H1 (cell line): Measurements from ENCODE around the gene GRIN2C. TPM values are rescaled to one million over a fixed set of nuclear protein-coding genes. Genes with fewer than 3 reads are reported as not detected.

ENCODE experiments used
- CTCF ChIA-PET: fragments of 300-600 bp; sonication (Branson Sonifier 250); formaldehyde crosslinking; loops from one replicate; lab custom pipeline; 2021; ENCODE audit not compliant: partially characterized antibody; lab: Charles Lee
- POLR2A ChIA-PET: fragments of 300-600 bp; sonication (Branson Sonifier 250); formaldehyde crosslinking; loops from one replicate; lab custom pipeline; 2021; ENCODE audit warnings: inconsistent platforms; ENCODE audit not compliant: partially characterized antibody; lab: Charles Lee
- DNase-seq, 2 experiments: peaks; one replicate each; pipeline versions ENCODE4 v3.0.0 to v3.0.0-alpha.2; 2010 to 2022; ENCODE audit warnings: low spot score in 2 of 2, low read depth in 1 of 2, mixed read lengths in 1 of 2
- FAIRE-seq: peaks from 2 replicates; lab custom pipeline; 2011; peaks lifted over from hg19 to GRCh38; lab: Jason Lieb, UNC
- H2AFZ ChIP-seq: 2 replicates; pipeline ENCODE4 v1.8.1; 2012; ENCODE audit warnings: low read length, inconsistent platforms
- H2AK5ac ChIP-seq: 2 replicates; pipeline ENCODE4 v1.6.1; 2013; ENCODE audit warnings: low read depth, low read length
- H2BK120ac ChIP-seq: replicated peaks from 2 replicates; pipeline ENCODE3; 2013; ENCODE audit warnings: low read depth, low read length, inconsistent platforms
- H2BK12ac ChIP-seq: 2 replicates; pipeline ENCODE4 v1.6.1; 2013; ENCODE audit warnings: low read depth, low read length
- H2BK15ac ChIP-seq: 2 replicates; pipeline ENCODE4 v1.6.1; 2013; ENCODE audit warnings: low read length
- H2BK20ac ChIP-seq: 2 replicates; pipeline ENCODE4 v1.6.1; 2013; ENCODE audit warnings: low read length
- H2BK5ac ChIP-seq: 2 replicates; pipeline ENCODE4 v1.6.1; 2013; ENCODE audit warnings: low read depth, low read length
- H3K14ac ChIP-seq: 2 replicates; pipeline ENCODE4 v1.6.1; 2013; ENCODE audit warnings: inconsistent platforms; ENCODE audit not compliant: insufficient read length
- H3K18ac ChIP-seq: 2 replicates; pipeline ENCODE4 v1.6.1; 2013; ENCODE audit warnings: low read length; ENCODE audit errors: extremely low read depth
- H3K23ac ChIP-seq: 2 replicates; pipeline ENCODE4 v1.6.1; 2013; ENCODE audit warnings: inconsistent platforms; ENCODE audit not compliant: insufficient read length
- H3K23me2 ChIP-seq: 2 replicates; pipeline ENCODE4 v1.6.1; 2013; ENCODE audit warnings: low read depth, low read length
- H3K27ac ChIP-seq: 2 replicates; pipeline ENCODE4 v1.6.1; 2011; ENCODE audit warnings: low read depth, low read length, inconsistent platforms
- H3K27me3 ChIP-seq, 4 experiments: replicated peaks in 1 of 4; 1 replicate in 1 of 4; 2 replicates in 3 of 4; pipeline versions ENCODE4 v1.6.1 to v1.8.1; 2011 to 2013; ENCODE audit warnings: low read length in 3 of 4, mild to moderate bottlenecking in 3 of 4, inconsistent platforms in 2 of 4, mixed read lengths in 2 of 4, moderate library complexity in 1 of 4; ENCODE audit not compliant: control insufficient read depth in 3 of 4, insufficient read depth in 3 of 4; ENCODE audit errors: extremely low read depth in 1 of 4
- H3K36me3 ChIP-seq, 4 experiments: 2 replicates each; pipeline versions ENCODE4 v1.6.1 to v1.8.1; 2011 to 2013; ENCODE audit warnings: mild to moderate bottlenecking in 4 of 4, low read length in 3 of 4, moderate library complexity in 2 of 4, control low read depth in 1 of 4, inconsistent platforms in 1 of 4; ENCODE audit not compliant: insufficient read depth in 4 of 4, control insufficient read depth in 2 of 4
- H3K4ac ChIP-seq: replicated peaks from 2 replicates; pipeline ENCODE3; 2013; ENCODE audit warnings: low read length, low read depth, mixed read lengths, inconsistent platforms; ENCODE audit not compliant: insufficient read length
- H3K4me1 ChIP-seq, 4 experiments: replicated peaks in 1 of 4; 1 replicate in 1 of 4; 2 replicates in 3 of 4; pipeline versions ENCODE4 v1.6.1 to v1.8.1; 2011 to 2013; ENCODE audit warnings: low read length in 3 of 4, inconsistent platforms in 2 of 4, mixed read lengths in 1 of 4; ENCODE audit not compliant: insufficient read depth in 4 of 4, control insufficient read depth in 3 of 4
- H3K4me2 ChIP-seq, 2 experiments: 2 replicates each; pipeline versions ENCODE4 v1.6.1 to v1.8.1; 2011 to 2013; ENCODE audit warnings: low read depth in 2 of 2, low read length in 2 of 2, control low read depth in 1 of 2, inconsistent platforms in 1 of 2, mild to moderate bottlenecking in 1 of 2; ENCODE audit not compliant: insufficient read depth in 1 of 2
- H3K4me3 ChIP-seq, 4 experiments: fragments of 200-600, 300-600 bp in 1 of 4; sonication (generic), shearing (Covaris generic), sonication (Bioruptor Twin) in 1 of 4; 2 replicates each; pipeline versions ENCODE4 v1.5.1 to v1.8.1; 2011 to 2016; ENCODE audit warnings: low read length in 4 of 4, low read depth in 3 of 4, control low read depth in 2 of 4, inconsistent platforms in 2 of 4, mild to moderate bottlenecking in 2 of 4, mixed read lengths in 1 of 4, moderate library complexity in 1 of 4; ENCODE audit not compliant: insufficient read depth in 2 of 4; ENCODE audit errors: extremely low read depth in 1 of 4
- H3K56ac ChIP-seq: replicated peaks from 2 replicates; pipeline ENCODE3; 2013; ENCODE audit warnings: low read depth, mild to moderate bottlenecking, mixed read lengths, low read length, inconsistent platforms; ENCODE audit not compliant: insufficient read length
- H3K79me1 ChIP-seq: 2 replicates; pipeline ENCODE4 v1.6.1; 2013; ENCODE audit warnings: low read depth, low read length, control low read depth
- H3K79me2 ChIP-seq, 2 experiments: 2 replicates each; pipeline versions ENCODE4 v1.6.1 to v1.8.1; 2012 to 2013; ENCODE audit warnings: low read length in 2 of 2, mild to moderate bottlenecking in 2 of 2, inconsistent platforms in 1 of 2; ENCODE audit not compliant: insufficient read depth in 2 of 2, control insufficient read depth in 1 of 2
- H3K9ac ChIP-seq, 4 experiments: replicated peaks in 1 of 4; 1 replicate in 1 of 4; 2 replicates in 3 of 4; pipeline versions ENCODE4 v1.6.1 to v1.8.1; 2011 to 2013; ENCODE audit warnings: low read depth in 3 of 4, low read length in 3 of 4, control low read depth in 2 of 4, mild to moderate bottlenecking in 2 of 4, moderate library complexity in 2 of 4, inconsistent platforms in 1 of 4; ENCODE audit errors: extremely low read depth in 1 of 4
- H3K9me3 ChIP-seq, 2 experiments: 2 replicates each; pipeline versions ENCODE4 v1.6.1 to v1.8.1; 2012 to 2013; ENCODE audit warnings: mild to moderate bottlenecking in 2 of 2, moderate library complexity in 2 of 2, control low read depth in 1 of 2, inconsistent platforms in 1 of 2, low read depth in 1 of 2, low read length in 1 of 2, mixed read lengths in 1 of 2; ENCODE audit not compliant: insufficient read depth in 2 of 2
- H4K20me1 ChIP-seq, 2 experiments: replicated peaks in 1 of 2; 2 replicates each; pipeline versions ENCODE3 to v1.8.1; 2011 to 2013; ENCODE audit warnings: inconsistent platforms in 2 of 2, low read length in 2 of 2, mild to moderate bottlenecking in 1 of 2; ENCODE audit not compliant: insufficient read depth in 2 of 2, control insufficient read depth in 1 of 2
- H4K5ac ChIP-seq: 2 replicates; pipeline ENCODE4 v1.6.1; 2013; ENCODE audit warnings: low read length, low read depth, mixed read lengths, inconsistent platforms; ENCODE audit not compliant: insufficient read length
- H4K8ac ChIP-seq: 2 replicates; pipeline ENCODE4 v1.8.0; 2013; ENCODE audit warnings: mild to moderate bottlenecking, moderate library complexity, low read length, inconsistent platforms; ENCODE audit not compliant: insufficient read depth; ENCODE audit errors: extremely low read depth
- H4K91ac ChIP-seq: replicated peaks from 2 replicates; pipeline ENCODE3; 2013; ENCODE audit warnings: low read length, mixed read lengths, inconsistent platforms; ENCODE audit not compliant: insufficient read length
- EP300 ChIP-seq, 2 experiments: IDR thresholded peaks; 1 replicate in 1 of 2; 2 replicates in 1 of 2; pipeline ENCODE4 v1.6.1; 2011 to 2012; ENCODE audit warnings: low read depth in 2 of 2, low read length in 2 of 2, mild to moderate bottlenecking in 2 of 2, borderline replicate concordance in 1 of 2, inconsistent platforms in 1 of 2, moderate library complexity in 1 of 2
- PHF8 ChIP-seq: fragments of 200-600 bp; sonication (generic); conservative IDR thresholded peaks from 2 replicates; pipeline ENCODE4 v1.7.1; 2012; ENCODE audit warnings: low read depth, mild to moderate bottlenecking, inconsistent platforms, low read length, moderate library complexity
- POU5F1 ChIP-seq: IDR thresholded peaks from 2 replicates; pipeline ENCODE4 v1.6.1; 2011; ENCODE audit warnings: low read depth, mild to moderate bottlenecking, low read length, moderate library complexity
- RFX5 ChIP-seq: IDR thresholded peaks from 2 replicates; pipeline ENCODE4 v1.6.1; 2011; ENCODE audit warnings: low read depth, low read length, improper control_type of control experiment, borderline replicate concordance
- SP2 ChIP-seq: IDR thresholded peaks from 2 replicates; pipeline ENCODE4 v1.6.1; 2012; ENCODE audit warnings: mild to moderate bottlenecking, low read length, inconsistent platforms
- WGBS, 2 experiments: shearing (Covaris generic) in 1 of 2; methylation state at CpG; one replicate each; pipeline versions ENCODE4 v1.1.6 to v1.1.7; 2013 to 2015; ENCODE audit warnings: low lambda C conversion rate in 2 of 2, mixed read lengths in 2 of 2, inconsistent platforms in 1 of 2, low coverage in 1 of 2, missing lambda C conversion rate in 1 of 2; ENCODE audit not compliant: insufficient replicate concordance in 2 of 2, insufficient coverage in 1 of 2, insufficient read length in 1 of 2; ENCODE audit errors: extremely low coverage in 1 of 2, missing lambda C conversion rate in 1 of 2; 5-methylcytosine and 5-hydroxymethylcytosine counted together
- polyA plus RNA-seq, 7 experiments: library from polyadenylated mRNA; depleted of rRNA in 3 of 7; stranded (reverse) in 5 of 7; unstranded in 2 of 7; fragments of >200 nt in 5 of 7; fragments of 200-250 nt in 2 of 7; gene quantifications; 1 replicate in 5 of 7; 2 replicates in 1 of 7; 4 replicates in 1 of 7; pipeline versions ENCODE4 v1.2.1 to v1.2.3, GENCODE V29; 2011 to 2013; ENCODE audit warnings: missing spikeins in 2 of 7, mixed read lengths in 2 of 7
- total RNA-seq: library from RNA; stranded (reverse); fragmentation: NEBNext Ultra II Directional; extraction: Animal tissue kit (Norgen Biotek cat#: 25700); gene quantifications from 2 replicates; pipeline ENCODE4 v1.2.1, GENCODE V29; 2021

The GRIN2C gene
- total and polyA plus RNA-seq, 2 of the 8 experiments (the other 6 are each of a cell fraction or from before 2014, with no cell fraction given) = 0.06 to 0.07 TPM

DNA sequence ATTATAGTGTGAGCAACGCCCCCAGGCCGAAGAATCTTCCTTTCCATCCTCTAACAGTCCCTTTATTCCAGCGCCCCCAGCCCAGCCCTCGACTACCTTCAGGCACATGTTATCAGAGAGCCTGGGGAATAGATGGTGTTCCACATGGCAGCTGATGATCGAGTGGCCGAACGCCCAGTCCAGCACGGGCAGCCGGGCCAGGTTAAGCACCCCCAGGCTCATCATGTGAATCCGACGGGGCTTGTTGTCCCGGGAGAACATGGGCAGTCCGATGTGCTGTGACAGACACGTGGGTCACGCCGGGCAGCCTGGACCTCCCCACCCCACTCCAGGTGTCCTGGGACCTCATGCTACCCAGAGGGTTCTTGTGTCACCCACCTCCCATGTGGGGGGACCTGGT is 19.6 kb upstream of the GRIN2C start:
- Histone ChIP-seq H2BK20ac (no peak overlapping the region), H3K23ac (no peak overlapping the region), H3K14ac (no peak overlapping the region), H2BK5ac (no peak overlapping the region), H3K9me3 (no peaks in the 10 kb centered on the region), H3K4ac (no peak overlapping the region), H3K9ac (no peak overlapping the region), H3K23me2 (no peaks in the 10 kb centered on the region), H3K56ac (no peak overlapping the region), H2AK5ac (no peak overlapping the region), H4K8ac (no peak overlapping the region), H4K5ac (no peak overlapping the region), H3K27me3 (peaks cover 0 to 2% (median 0%) of the 10 kb centered on the region in 4 experiments; a peak in 2 of 7 replicates), H2BK12ac (no peak overlapping the region), H3K36me3 (no peaks in the 10 kb centered on the region), H2BK120ac (no peak overlapping the region), H3K79me1 (no peaks in the 10 kb centered on the region), H2BK15ac (no peak overlapping the region), H2AFZ (no peak overlapping the region), H3K4me2 (no peak overlapping the region), H3K4me1 (peaks cover 3 to 9% (median 6%) of the 10 kb centered on the region in 4 experiments; a peak in 6 of 7 replicates), H3K79me2 (no peaks in the 10 kb centered on the region), H3K27ac (no peak overlapping the region), H3K18ac (no peak overlapping the region), H4K91ac (no peak overlapping the region), H4K20me1 (no peaks in the 10 kb centered on the region), H3K4me3 (no peak overlapping the region)
- FAIRE-seq (no peak), DNase-seq (no peak)
- POLR2A ChIA-PET = interaction anchor here (1.1 kb wide), 2 partner anchors 18 to 108 kb away, joined by 3 read pairs; partner anchors contain the start of gene CDR2L
- 94% methylated on average over 16 of the region's 16 CpGs; no CpG with 5 or more reads in 1 of the 2 experiments for WGBS, 2 experiments
- CTCF ChIA-PET = interaction anchor here (0.7 to 81.0 kb wide), 6 partner anchors 8 to 82 kb away, joined by 3 to 2981 read pairs (median 10); partner anchors contain the start of genes GRIN2C and NAT9
- TF ChIP-seq SP2 = no peak
- no peak for TF ChIP-seq RFX5
- TF ChIP-seq POU5F1 = no peak
- TF ChIP-seq PHF8 = no peak
- no peak for TF ChIP-seq EP300 (IDR thresholded peaks at IDR 0.05; ENCODE audit: borderline replicate concordance in 1 of 2, low read depth in 2 of 2, low read length in 2 of 2)
